ELF-1 (cell line): Measurements from ENCODE around the gene CPNE5.
"Not testable (repeated sequence)": the region's sequence is repeated elsewhere in the genome, so short reads cannot be mapped to it uniquely, and the experiment has no call there.

Experiments
- DNase-seq: peaks from one replicate; pipeline ENCODE4 v3.0.0-alpha.2; 2016; ENCODE audit warnings: low read depth, low spot score

CPNE5 gene

GRCh38 chr6:36728289-36729160 is 110.7 kb downstream of the CPNE5 start:
- DNase-seq = no peak

GRCh38 chr6:36727505-36728021 is 111.7 kb downstream of the CPNE5 start:
- no peak for DNase-seq

- no peak for DNase-seq
These were observed 113.7 kb downstream of the CPNE5 start for GRCh38 chr6:36725581-36725980.

- DNase-seq = peak; percentile 67
These were observed 114.5 kb downstream of the CPNE5 start for GRCh38 chr6:36724514-36725390.

GRCh38 chr6:36723992-36724391 is 115.3 kb downstream of the CPNE5 start:
- DNase-seq = not testable (repeated sequence)

GRCh38 chr6:36722879-36723278 is 116.4 kb downstream of the CPNE5 start:
- DNase-seq = no peak

GRCh38 chr6:36722365-36722764 is 116.9 kb downstream of the CPNE5 start:
- DNase-seq = no peak

- DNase-seq = no peak
These were observed 117.7 kb downstream of the CPNE5 start for GRCh38 chr6:36721369-36722140.

DNA sequence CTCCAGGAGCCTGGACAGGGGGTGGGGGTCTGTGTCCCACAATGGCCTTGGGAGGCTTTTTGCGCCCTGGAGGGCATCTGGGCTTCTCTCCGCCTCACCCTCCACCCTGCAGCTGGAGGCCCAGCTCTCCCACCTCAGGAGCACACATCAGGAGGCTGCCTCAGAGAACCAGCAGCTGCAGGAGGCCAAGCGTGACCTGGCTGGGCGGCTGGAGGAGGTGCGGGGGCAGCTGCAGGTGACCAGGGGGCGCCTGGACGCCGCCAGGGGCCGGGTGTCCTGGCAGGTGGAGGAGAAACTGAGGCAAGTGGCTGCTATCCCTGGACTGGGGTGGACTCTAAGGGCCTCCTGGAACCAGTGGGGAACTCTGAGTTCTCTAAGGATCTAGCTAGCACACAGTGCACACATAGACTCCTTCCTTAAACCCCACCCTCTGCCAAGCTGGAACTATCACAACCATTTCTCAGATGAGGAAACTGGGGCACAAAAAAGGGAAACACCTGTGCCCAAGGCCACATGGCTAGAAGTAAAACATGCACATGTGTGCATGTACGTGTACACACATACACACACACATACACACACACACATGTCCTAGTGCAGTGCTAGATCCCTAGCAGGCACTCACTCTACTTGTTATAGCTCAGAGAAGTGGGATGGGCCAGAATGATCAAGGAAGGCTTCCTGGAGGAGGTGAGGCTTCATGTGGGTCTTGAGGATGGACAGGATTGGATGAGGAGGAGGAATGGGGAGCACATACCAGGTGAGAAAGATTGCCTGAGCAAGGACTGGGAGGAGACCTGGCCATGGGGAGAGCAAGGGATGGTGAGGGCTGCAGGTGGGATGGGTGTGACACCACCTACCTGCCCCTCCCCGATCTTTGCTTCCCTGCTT is 118.7 kb downstream of the CPNE5 start:
- DNase-seq = no peak

DNA sequence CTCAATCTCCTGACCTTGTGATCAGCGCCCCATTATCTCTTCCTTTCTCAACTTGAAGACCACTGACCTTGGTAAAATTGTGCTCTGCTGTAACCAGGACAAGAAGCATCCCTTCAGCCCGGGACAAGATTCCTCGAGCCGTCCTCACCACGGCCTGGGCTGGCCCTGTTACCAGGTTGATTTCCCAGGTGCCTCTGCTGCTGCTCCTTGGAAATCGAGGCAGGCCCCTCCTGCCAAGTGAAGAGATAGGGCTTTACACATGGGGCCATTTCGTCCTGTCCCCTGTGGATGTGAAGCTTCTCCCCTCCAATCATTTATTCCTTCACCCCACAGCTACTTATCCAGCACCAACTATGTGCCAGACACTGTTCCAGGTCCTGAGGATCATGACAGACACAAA is 120.1 kb downstream of the CPNE5 start:
- DNase-seq = no peak

- no peak for DNase-seq
These were observed 120.7 kb downstream of the CPNE5 start for GRCh38 chr6:36718560-36718959.

GRCh38 chr6:36717871-36718540 is 121.2 kb downstream of the CPNE5 start:
- no peak for DNase-seq

DNA sequence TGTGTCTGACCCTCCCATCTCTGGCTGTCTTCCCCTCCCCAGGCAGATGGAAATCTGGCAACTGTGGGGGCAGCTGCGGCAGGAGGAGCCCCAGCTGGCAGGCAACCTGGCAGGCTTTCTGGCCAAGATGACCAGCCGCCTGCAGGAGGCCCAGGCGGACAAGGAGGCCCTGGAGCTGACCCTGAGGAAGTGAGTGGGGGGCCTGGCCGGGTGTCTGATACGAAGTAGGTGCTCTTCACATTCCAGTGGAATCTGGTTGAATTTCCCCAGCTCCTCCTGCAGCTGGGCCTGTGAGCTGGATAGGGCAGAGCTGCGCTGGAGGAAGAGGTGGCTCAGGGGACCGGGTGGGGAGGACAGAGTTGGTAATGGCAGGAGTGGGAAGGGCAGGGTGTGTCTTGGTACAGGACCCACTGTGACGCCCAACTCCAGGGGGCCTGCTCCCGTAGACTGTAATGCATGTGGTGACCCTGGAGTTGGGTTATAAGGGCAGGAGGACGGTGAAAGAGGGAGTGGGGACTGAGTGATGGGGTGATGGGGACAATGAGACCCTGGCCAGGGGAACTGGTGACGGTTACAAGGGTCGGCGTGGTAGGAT is 121.9 kb downstream of the CPNE5 start:
- DNase-seq = no peak

DNA sequence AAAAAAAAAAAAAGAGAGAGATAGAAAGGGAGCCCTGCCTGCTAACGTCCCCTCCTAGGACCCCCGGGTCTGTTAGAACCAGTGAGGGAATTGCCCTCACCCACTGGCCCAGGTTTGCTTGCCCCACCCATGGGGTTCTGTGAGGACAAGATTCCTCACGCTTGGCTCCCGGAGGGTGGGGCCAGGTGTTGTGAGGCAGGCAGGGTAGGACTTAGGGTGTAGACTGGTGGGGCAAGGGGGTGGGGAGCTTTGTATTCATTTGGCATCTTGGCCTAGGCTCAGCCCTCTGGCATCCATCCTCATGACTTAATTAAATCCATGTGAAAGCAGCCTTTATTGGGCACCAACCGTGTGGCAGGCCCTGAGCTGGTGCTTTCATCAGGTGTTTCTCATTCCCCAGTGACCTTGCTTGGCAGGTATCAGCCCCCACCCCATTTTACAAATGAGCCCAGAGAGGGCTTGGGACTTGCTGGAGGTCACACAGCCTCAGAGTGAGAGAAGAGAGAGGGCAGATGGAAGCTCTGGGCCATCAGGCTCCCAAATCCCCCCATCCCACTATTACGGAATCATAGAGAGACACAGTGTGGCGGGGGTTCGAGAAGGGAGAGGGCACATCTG is 122.7 kb downstream of the CPNE5 start:
- DNase-seq = no peak

- DNase-seq = no peak
These were observed 123.8 kb downstream of the CPNE5 start for GRCh38 chr6:36715469-36715868.

- DNase-seq = no peak
These were observed 124.7 kb downstream of the CPNE5 start for GRCh38 chr6:36714511-36714910.

DNA sequence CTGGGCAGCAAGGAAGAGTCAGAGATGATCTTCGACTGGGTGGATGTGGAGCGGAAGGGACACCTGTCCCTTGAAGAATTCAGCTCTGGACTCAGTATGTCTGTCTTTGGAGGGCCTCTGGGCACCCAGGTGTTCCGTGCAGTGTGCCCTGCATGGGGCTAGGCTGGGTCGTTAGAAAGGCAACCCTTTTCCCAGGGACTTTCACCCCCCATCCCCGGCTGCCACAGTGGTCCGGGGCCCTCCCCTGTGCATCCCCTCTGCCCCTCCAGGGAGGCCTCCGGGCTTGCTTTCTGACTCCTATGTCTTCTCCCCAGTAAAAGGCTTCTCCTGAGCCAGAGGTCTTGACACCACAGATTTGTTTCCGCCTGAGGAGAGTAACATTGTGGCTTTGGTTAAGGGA is 125.4 kb downstream of the CPNE5 start:
- DNase-seq = no peak

DNA sequence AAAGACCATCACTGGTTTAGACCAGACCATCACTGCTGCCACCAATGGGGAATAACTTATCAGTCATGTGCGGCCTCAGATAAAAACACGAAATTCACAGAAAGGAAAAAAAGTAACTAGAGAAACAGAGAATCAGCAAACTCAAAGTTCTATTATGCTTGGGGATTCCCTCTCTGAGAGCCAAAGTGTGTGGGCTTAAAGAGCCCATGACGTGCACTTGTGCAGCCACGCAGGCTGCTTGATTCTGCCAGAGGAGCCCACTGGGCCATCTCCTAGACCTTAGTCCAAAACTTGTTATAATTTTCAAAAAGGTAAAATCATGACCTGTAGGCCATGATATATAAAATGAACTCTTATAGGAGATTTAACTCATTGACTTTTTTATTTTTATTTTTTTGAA is 126.4 kb downstream of the CPNE5 start:
- no peak for DNase-seq

- no peak for DNase-seq
These were observed 132.9 kb downstream of the CPNE5 start for GRCh38 chr6:36706339-36706738.
